Measurements from ENCODE around the gene DNAH2.
A peak's percentile ranks its signal among the peaks of the same experiment; 100 is the strongest.
"Not testable (repeated sequence)": the region's sequence is repeated elsewhere in the genome, so short reads cannot be mapped to it uniquely, and the experiment has no call there.

DNAH2 gene

GRCh38 chr17:7857713-7858521, 140.4 kb downstream of the DNAH2 start, which contains the start of gene CYB5D1:
Gene CYB5D1 (plus strand): TSS chr17:7858003. CDS start chr17:7858135, 132 bp downstream.
- no peak for TF ChIP-seq CTCF (IDR thresholded peaks at IDR 0.05; ENCODE audit: low read depth, low read length, missing control alignments)
- peak; percentile 86 for DNase-seq (ENCODE audit: low read depth)
- H3K4me3 ChIP-seq (ENCODE audit: low read depth, low read length) = peak within 1 kb of the TSS; percentile 63

GRCh38 chr17:7858522-7858810, 140.9 kb downstream of the DNAH2 start:
- no peak for DNase-seq (ENCODE audit: low read depth)
- peak; percentile 54 for TF ChIP-seq CTCF (IDR thresholded peaks at IDR 0.05; ENCODE audit: low read depth, low read length, missing control alignments)
- peak overlapping the region; percentile 63 for H3K4me3 ChIP-seq (ENCODE audit: low read depth, low read length)

- TF ChIP-seq CTCF (IDR thresholded peaks at IDR 0.05; ENCODE audit: low read depth, low read length, missing control alignments) = no peak
- no peak for DNase-seq (ENCODE audit: low read depth)
- peak overlapping the region; percentile 63 for H3K4me3 ChIP-seq (ENCODE audit: low read depth, low read length)
These were observed 141.5 kb downstream of the DNAH2 start for GRCh38 chr17:7859028-7859427.

- peak; percentile 67 for TF ChIP-seq CTCF (IDR thresholded peaks at IDR 0.05; ENCODE audit: low read depth, low read length, missing control alignments)
- H3K4me3 ChIP-seq (ENCODE audit: low read depth, low read length) = no peak overlapping the region
- DNase-seq (ENCODE audit: low read depth) = no peak
These were observed 145.3 kb downstream of the DNAH2 start for GRCh38 chr17:7862692-7863437.

- not testable (repeated sequence) for H3K4me3 ChIP-seq (ENCODE audit: low read depth, low read length); DNase-seq (ENCODE audit: low read depth)
These were observed 146.8 kb downstream of the DNAH2 start for GRCh38 chr17:7864384-7864783.

- no peak for TF ChIP-seq CTCF (IDR thresholded peaks at IDR 0.05; ENCODE audit: low read depth, low read length, missing control alignments)
- no peak overlapping the region for H3K4me3 ChIP-seq (ENCODE audit: low read depth, low read length)
These were observed 147.6 kb downstream of the DNAH2 start for GRCh38 chr17:7864995-7865650.

GRCh38 chr17:7867881-7868329, 150.4 kb downstream of the DNAH2 start:
- H3K4me3 ChIP-seq (ENCODE audit: low read depth, low read length) = no peak overlapping the region
- TF ChIP-seq CTCF (IDR thresholded peaks at IDR 0.05; ENCODE audit: low read depth, low read length, missing control alignments) = no peak
- no peak for DNase-seq (ENCODE audit: low read depth)

More at GRCh38 chr17:7864995-7865650, 147.6 kb downstream of the DNAH2 start:
- DNase-seq (ENCODE audit: low read depth) = no peak
